Caco-2 (cell line): Measurements from ENCODE around the gene TGM3. TPM values are rescaled to one million over a fixed set of nuclear protein-coding genes. Genes with fewer than 3 reads are reported as not detected.

Experiments used
- BruUV-seq: library from RNA; stranded (reverse); fragments of 400-500 nt; replicated peaks from 2 replicates; lab custom pipeline; 2021; lab: Mats Ljungman, UMichigan
- CTCF ChIA-PET: fragments of 300-600 bp; sonication (Branson Sonifier 250); formaldehyde crosslinking; loops from one replicate; lab custom pipeline; 2022; ENCODE audit warnings: antibody characterized with exemption; lab: Charles Lee
- POLR2A ChIA-PET: fragments of 300-600 bp; sonication (Branson Sonifier 250); formaldehyde crosslinking; loops from one replicate; lab custom pipeline; 2022; ENCODE audit warnings: antibody characterized with exemption; lab: Charles Lee
- DNase-seq, 2 experiments: peaks; one replicate each; pipeline versions ENCODE4 v3.0.0 to v3.0.0-alpha.2; 2020 to 2022
- H3K27me3 ChIP-seq: replicated peaks from 2 replicates; pipeline ENCODE4 v1.6.0; 2011; ENCODE audit warnings: low read length; ENCODE audit not compliant: control insufficient read depth, insufficient read depth
- H3K36me3 ChIP-seq: 2 replicates; pipeline ENCODE4 v1.5.1; 2011; ENCODE audit warnings: low read length; ENCODE audit not compliant: control insufficient read depth, insufficient read depth
- H3K4me1 ChIP-seq: fragments of 250-450 bp; sonication (Bioruptor Pico); 2 replicates; pipeline ENCODE4 v1.5.1; 2020; ENCODE audit warnings: mild to moderate bottlenecking
- H3K4me3 ChIP-seq: 2 replicates; pipeline ENCODE4 v1.5.1; 2011; ENCODE audit warnings: low read depth, mild to moderate bottlenecking, control low read depth, low read length
- H3K9me3 ChIP-seq: fragments of 250-450 bp; sonication (Bioruptor Pico); 2 replicates; pipeline ENCODE4 v1.5.1; 2020; ENCODE audit warnings: mild to moderate bottlenecking, moderate library complexity
- H3K27ac Mint-ChIP-seq: one replicate; pipeline ENCODE4 v1.8.0; 2022; ENCODE audit warnings: mixed read lengths; ENCODE audit not compliant: unreplicated experiment
- H3K27me3 Mint-ChIP-seq: one replicate; pipeline ENCODE4 v1.8.0; 2022; ENCODE audit warnings: mixed read lengths; ENCODE audit not compliant: insufficient read depth, unreplicated experiment
- H3K36me3 Mint-ChIP-seq: one replicate; pipeline ENCODE4 v1.8.0; 2022; ENCODE audit warnings: mild to moderate bottlenecking, mixed read lengths; ENCODE audit not compliant: insufficient read depth, unreplicated experiment
- H3K4me1 Mint-ChIP-seq: one replicate; pipeline ENCODE4 v1.8.0; 2022; ENCODE audit warnings: low read depth, mixed read lengths; ENCODE audit not compliant: unreplicated experiment
- H3K4me3 Mint-ChIP-seq: one replicate; pipeline ENCODE4 v1.8.0; 2022; ENCODE audit warnings: mild to moderate bottlenecking, moderate library complexity, mixed read lengths; ENCODE audit not compliant: unreplicated experiment
- H3K9me3 Mint-ChIP-seq: one replicate; pipeline ENCODE4 v1.8.0; 2022; ENCODE audit warnings: mixed read lengths; ENCODE audit not compliant: unreplicated experiment
- CTCF ChIP-seq, 2 experiments: fragments of 200-600 bp in 1 of 2; IDR thresholded peaks; 1 replicate in 1 of 2; 2 replicates in 1 of 2; pipeline versions ENCODE4 v1.5.1 to v1.8.0; 2011 to 2022; ENCODE audit warnings: antibody characterized with exemption in 1 of 2, control low read depth in 1 of 2, inconsistent platforms in 1 of 2, low read depth in 1 of 2, low read length in 1 of 2, mild to moderate bottlenecking in 1 of 2, moderate library complexity in 1 of 2; ENCODE audit not compliant: insufficient read depth in 1 of 2, severe bottlenecking in 1 of 2, unreplicated experiment in 1 of 2
- intact Hi-C: fragments of 100-400 bp; cut with micrococcal nuclease; formaldehyde crosslinking; loops from one replicate; pipeline ENCODE4 v1.10.0; 2022; ENCODE audit not compliant: unreplicated experiment
- total RNA-seq: library from RNA; stranded (reverse); gene quantifications from 2 replicates; pipeline ENCODE4 v1.2.3, GENCODE V29; 2022

The TGM3 gene
- total RNA-seq, 1 experiment from 2014 or later = 0.20 TPM

- DNase-seq = no peak
- no peak overlapping the region for H3K27ac Mint-ChIP-seq
- intact Hi-C loops = no loop called here
- Histone ChIP-seq H3K4me3 (no peak overlapping the region), H3K36me3 (no peaks in the 10 kb centered on the region), H3K27me3 (no peaks in the 10 kb centered on the region), H3K4me1 (peaks cover 15% of the 10 kb centered on the region), H3K9me3 (no peaks in the 10 kb centered on the region)
- H3K27me3 Mint-ChIP-seq = no peaks in the 10 kb centered on the region
- ChIA-PET CTCF (no interaction called here), POLR2A (no interaction called here)
- no peak overlapping the region for H3K4me3 Mint-ChIP-seq
- no peak for TF ChIP-seq CTCF (IDR thresholded peaks at IDR 0.05; ENCODE audit: insufficient read depth in 1 of 2, low read depth in 1 of 2, low read length in 1 of 2, severe bottlenecking in 1 of 2, unreplicated experiment in 1 of 2)
- H3K4me1 Mint-ChIP-seq = peaks cover 14% of the 10 kb centered on the region
- no peaks in the 10 kb centered on the region for H3K36me3 Mint-ChIP-seq
- H3K9me3 Mint-ChIP-seq = no peaks in the 10 kb centered on the region
- no TSS peak for BruUV-seq
These were observed 7.9 kb downstream of the TGM3 start for GRCh38 chr20:2303673-2304072.

GRCh38 chr20:2304180-2304579 lies 8.4 kb downstream of the TGM3 start:
- Histone ChIP-seq H3K36me3 (no peaks in the 10 kb centered on the region), H3K9me3 (no peaks in the 10 kb centered on the region), H3K4me1 (peaks cover 10% of the 10 kb centered on the region), H3K27me3 (no peaks in the 10 kb centered on the region), H3K4me3 (no peak overlapping the region)
- no peak for DNase-seq
- ChIA-PET CTCF (no interaction called here), POLR2A (no interaction called here)
- Mint-ChIP-seq H3K4me1 (peaks cover 11% of the 10 kb centered on the region), H3K4me3 (no peak overlapping the region), H3K27me3 (no peaks in the 10 kb centered on the region), H3K9me3 (no peaks in the 10 kb centered on the region), H3K36me3 (no peaks in the 10 kb centered on the region), H3K27ac (no peak overlapping the region)
- no TSS peak for BruUV-seq
- no peak for TF ChIP-seq CTCF (IDR thresholded peaks at IDR 0.05; ENCODE audit: insufficient read depth in 1 of 2, low read depth in 1 of 2, low read length in 1 of 2, severe bottlenecking in 1 of 2, unreplicated experiment in 1 of 2)
- intact Hi-C loops = no loop called here

DNA sequence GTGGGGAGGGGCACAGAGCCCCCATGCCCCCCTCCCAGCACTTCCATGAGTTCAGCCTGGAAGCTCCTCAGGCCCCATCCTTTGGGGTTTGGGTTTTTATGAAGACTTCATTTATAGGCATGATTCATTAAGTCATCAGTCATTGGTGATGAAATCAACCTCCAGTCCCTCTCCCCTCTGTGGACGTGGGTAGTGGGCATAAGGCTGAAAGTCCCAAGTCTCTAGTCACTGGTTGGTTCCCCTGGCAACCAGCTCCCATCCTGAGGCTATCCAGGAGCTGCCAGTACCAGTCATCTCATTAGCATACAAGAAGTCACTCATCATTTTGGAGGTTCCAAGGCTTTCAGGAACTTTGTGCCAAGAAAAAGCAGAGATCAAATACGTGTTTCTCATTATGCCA lies 9.2 kb downstream of the TGM3 start:
- intact Hi-C loops = no loop called here
- DNase-seq = no peak
- TF ChIP-seq CTCF (IDR thresholded peaks at IDR 0.05; ENCODE audit: insufficient read depth in 1 of 2, low read depth in 1 of 2, low read length in 1 of 2, severe bottlenecking in 1 of 2, unreplicated experiment in 1 of 2) = no peak
- H3K4me1 ChIP-seq = 0 out of 2 replicates have a peak, but pooled peaks cover 3% of the 10 kb centered on the region
- no peaks in the 10 kb centered on the region for H3K9me3 ChIP-seq
- Mint-ChIP-seq H3K4me1 (peaks cover 3% of the 10 kb centered on the region), H3K27me3 (no peaks in the 10 kb centered on the region), H3K4me3 (no peak overlapping the region), H3K27ac (no peak overlapping the region), H3K9me3 (no peaks in the 10 kb centered on the region), H3K36me3 (no peaks in the 10 kb centered on the region)
- no peaks in the 10 kb centered on the region for H3K36me3 ChIP-seq
- no peaks in the 10 kb centered on the region for H3K27me3 ChIP-seq
- no TSS peak for BruUV-seq
- ChIA-PET CTCF (no interaction called here), POLR2A (no interaction called here)
- H3K4me3 ChIP-seq = no peak overlapping the region
